CD14-positive monocyte (primary cell): Measurements from ENCODE around the gene SCN1B. TPM values are rescaled to one million over a fixed set of nuclear protein-coding genes. Genes with fewer than 3 reads are reported as not detected.

Source experiments
- DNase-seq, 3 donors: peaks; one replicate each; pipeline ENCODE4 v3.0.0-alpha.2; 2011 to 2022
- H2AFZ ChIP-seq: 2 replicates; pipeline ENCODE4 v1.6.0; 2012; ENCODE audit warnings: mild to moderate bottlenecking, low read depth, low read length, inconsistent platforms; ENCODE audit not compliant: insufficient read depth, poor library complexity, severe bottlenecking
- H3K27ac ChIP-seq, 2 donors: 1 replicate in 1 of 2; 2 replicates in 1 of 2; pipeline ENCODE4 v1.5.1; 2012 to 2013; ENCODE audit warnings: low read length in 2 of 2, control low read depth in 1 of 2, inconsistent platforms in 1 of 2, low read depth in 1 of 2, mild to moderate bottlenecking in 1 of 2
- H3K27me3 ChIP-seq, 2 donors: one replicate each; pipeline versions ENCODE4 v1.6.0 to v1.6.1; 2011 to 2013; ENCODE audit warnings: low read length in 2 of 2; ENCODE audit not compliant: control insufficient read depth in 2 of 2, insufficient read depth in 2 of 2
- H3K36me3 ChIP-seq, 2 donors: replicated peaks in 1 of 2; 1 replicate in 1 of 2; 2 replicates in 1 of 2; pipeline versions ENCODE4 v1.5.1 to v1.6.1; 2012 to 2013; ENCODE audit warnings: low read length in 2 of 2, control low read depth in 1 of 2, inconsistent platforms in 1 of 2, mild to moderate bottlenecking in 1 of 2; ENCODE audit not compliant: insufficient read depth in 2 of 2, control insufficient read depth in 1 of 2
- H3K4me1 ChIP-seq, 2 donors: 1 replicate in 1 of 2; 2 replicates in 1 of 2; pipeline versions ENCODE4 v1.5.1 to v1.6.1; 2012 to 2013; ENCODE audit warnings: low read length in 2 of 2, control low read depth in 1 of 2, inconsistent platforms in 1 of 2, mild to moderate bottlenecking in 1 of 2, moderate library complexity in 1 of 2; ENCODE audit not compliant: insufficient read depth in 2 of 2, control insufficient read depth in 1 of 2
- H3K4me2 ChIP-seq: replicated peaks from 2 replicates; pipeline ENCODE3; 2012; ENCODE audit warnings: low read length, moderate library complexity, mild to moderate bottlenecking; ENCODE audit not compliant: poor library complexity, severe bottlenecking; ENCODE audit errors: extremely low read depth
- H3K4me3 ChIP-seq, 3 experiments: fragments of 200-600 bp in 1 of 3; sonication (generic) in 1 of 3; replicated peaks in 1 of 3; 1 replicate in 2 of 3; 2 replicates in 1 of 3; pipeline ENCODE4 v1.5.1; 2011 to 2013; ENCODE audit warnings: low read length in 3 of 3, mild to moderate bottlenecking in 3 of 3, control low read depth in 2 of 3, low read depth in 2 of 3, inconsistent platforms in 1 of 3, moderate library complexity in 1 of 3
- H3K79me2 ChIP-seq: 2 replicates; pipeline ENCODE4 v1.6.0; 2012; ENCODE audit warnings: mild to moderate bottlenecking, control low read depth, inconsistent platforms, low read length, moderate library complexity; ENCODE audit not compliant: insufficient read depth
- H3K9ac ChIP-seq: 2 replicates; pipeline ENCODE4 v1.6.0; 2017; ENCODE audit warnings: low read length, mild to moderate bottlenecking; ENCODE audit not compliant: insufficient read depth, poor library complexity, severe bottlenecking
- H3K9me3 ChIP-seq, 2 donors: replicated peaks in 1 of 2; 1 replicate in 1 of 2; 2 replicates in 1 of 2; pipeline versions ENCODE4 v1.5.1 to v1.6.1; 2012 to 2013; ENCODE audit warnings: low read length in 2 of 2, control low read depth in 1 of 2; ENCODE audit not compliant: control insufficient read depth in 1 of 2, insufficient read depth in 1 of 2
- H4K20me1 ChIP-seq: 2 replicates; pipeline ENCODE4 v1.6.0; 2012; ENCODE audit warnings: mild to moderate bottlenecking, low read length, control low read depth, moderate library complexity; ENCODE audit not compliant: insufficient read depth
- H3K27ac Mint-ChIP-seq, 7 donors: one replicate each; pipeline ENCODE4 v1.8.0; 2020; ENCODE audit warnings: mild to moderate bottlenecking in 7 of 7, mixed read lengths in 7 of 7, moderate library complexity in 6 of 7, inconsistent platforms in 2 of 7
- H3K27me3 Mint-ChIP-seq, 3 donors: one replicate each; pipeline ENCODE4 v1.8.0; 2021 to 2022; ENCODE audit warnings: low read depth in 3 of 3, mild to moderate bottlenecking in 3 of 3, mixed read lengths in 3 of 3, moderate library complexity in 3 of 3, inconsistent platforms in 1 of 3
- H3K36me3 Mint-ChIP-seq, 2 donors: one replicate each; pipeline ENCODE4 v1.8.0; 2020; ENCODE audit warnings: mixed read lengths in 2 of 2, inconsistent platforms in 1 of 2, mild to moderate bottlenecking in 1 of 2
- H3K4me1 Mint-ChIP-seq: one replicate; pipeline ENCODE4 v1.8.0; 2020; ENCODE audit warnings: mild to moderate bottlenecking, mixed read lengths
- H3K4me3 Mint-ChIP-seq, 2 donors: one replicate each; pipeline ENCODE4 v1.8.0; 2020; ENCODE audit warnings: mild to moderate bottlenecking in 2 of 2, mixed read lengths in 2 of 2, moderate library complexity in 1 of 2
- H3K9me3 Mint-ChIP-seq, 7 donors: one replicate each; pipeline ENCODE4 v1.8.0; 2020 to 2022; ENCODE audit warnings: mixed read lengths in 7 of 7, mild to moderate bottlenecking in 6 of 7, moderate library complexity in 6 of 7, inconsistent platforms in 2 of 7
- WGBS: methylation state at CpG from one replicate; pipeline ENCODE4 v1.1.5; 2013; ENCODE audit warnings: missing lambda C conversion rate; ENCODE audit not compliant: insufficient coverage; 5-methylcytosine and 5-hydroxymethylcytosine counted together
- intact Hi-C, 2 donors: fragments of 100-400 bp; cut with micrococcal nuclease; formaldehyde crosslinking; loops; one replicate each; pipeline versions ENCODE4 v1.15.0 to v1.15.1; 2023
- polyA plus RNA-seq, 3 donors: library from polyadenylated mRNA; depleted of rRNA in 1 of 3; unstranded in 2 of 3; stranded (reverse) in 1 of 3; fragments of 300-500 nt in 2 of 3; fragments of >200 nt in 1 of 3; fragmentation: Illumina TruSeq in 2 of 3; gene quantifications; 1 replicate in 2 of 3; 2 replicates in 1 of 3; pipeline ENCODE4 v1.2.3, GENCODE V29; 2012 to 2021
- TF ChIP-seq, protein P1 (sequence below): fragments of 200-600 bp; IDR thresholded peaks from one replicate; pipeline ENCODE4 v1.8.0; 2022; ENCODE audit warnings: antibody characterized with exemption, mild to moderate bottlenecking

SCN1B gene
- polyA plus RNA-seq, 3 donors, result 0.08 to 0.68 TPM; not detected in 1

DNA sequence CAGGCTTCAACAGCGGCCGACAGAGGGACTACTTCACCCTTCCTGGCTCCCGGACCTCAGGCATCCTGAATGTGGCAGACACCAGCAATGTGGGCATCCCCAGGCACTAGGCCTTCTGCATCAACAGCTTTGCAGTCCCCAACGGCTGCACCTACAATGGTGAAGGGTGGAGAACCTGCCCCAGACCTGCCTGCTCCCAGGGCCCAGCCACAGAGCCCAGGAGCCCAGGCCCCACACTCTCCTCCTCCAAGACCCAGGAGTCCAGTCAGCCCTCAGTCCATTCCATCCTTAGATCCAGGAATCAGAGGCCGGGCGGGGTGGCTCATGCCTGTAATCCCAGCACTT is 45.7 kb downstream of the SCN1B start:
- Mint-ChIP-seq H3K27me3 (peaks cover 3 to 8% (median 8%) of the 10 kb centered on the region in 3 donors), H3K9me3 (no peaks in the 10 kb centered on the region), H3K36me3 (no peaks in the 10 kb centered on the region), H3K4me1 (no peaks in the 10 kb centered on the region), H3K4me3 (no peak overlapping the region), H3K27ac (no peak overlapping the region)
- Histone ChIP-seq H3K4me3 (no peak overlapping the region), H3K9ac (no peak overlapping the region), H3K4me1 (no peaks in the 10 kb centered on the region), H3K27me3 (no peaks in the 10 kb centered on the region), H3K4me2 (no peak overlapping the region), H2AFZ (no peak overlapping the region), H3K79me2 (no peaks in the 10 kb centered on the region), H3K9me3 (no peaks in the 10 kb centered on the region), H3K36me3 (no peaks in the 10 kb centered on the region), H4K20me1 (no peaks in the 10 kb centered on the region), H3K27ac (no peak overlapping the region)
- intact Hi-C loops, result no loop called here
- no peak for DNase-seq
- TF ChIP-seq, protein P1, sequence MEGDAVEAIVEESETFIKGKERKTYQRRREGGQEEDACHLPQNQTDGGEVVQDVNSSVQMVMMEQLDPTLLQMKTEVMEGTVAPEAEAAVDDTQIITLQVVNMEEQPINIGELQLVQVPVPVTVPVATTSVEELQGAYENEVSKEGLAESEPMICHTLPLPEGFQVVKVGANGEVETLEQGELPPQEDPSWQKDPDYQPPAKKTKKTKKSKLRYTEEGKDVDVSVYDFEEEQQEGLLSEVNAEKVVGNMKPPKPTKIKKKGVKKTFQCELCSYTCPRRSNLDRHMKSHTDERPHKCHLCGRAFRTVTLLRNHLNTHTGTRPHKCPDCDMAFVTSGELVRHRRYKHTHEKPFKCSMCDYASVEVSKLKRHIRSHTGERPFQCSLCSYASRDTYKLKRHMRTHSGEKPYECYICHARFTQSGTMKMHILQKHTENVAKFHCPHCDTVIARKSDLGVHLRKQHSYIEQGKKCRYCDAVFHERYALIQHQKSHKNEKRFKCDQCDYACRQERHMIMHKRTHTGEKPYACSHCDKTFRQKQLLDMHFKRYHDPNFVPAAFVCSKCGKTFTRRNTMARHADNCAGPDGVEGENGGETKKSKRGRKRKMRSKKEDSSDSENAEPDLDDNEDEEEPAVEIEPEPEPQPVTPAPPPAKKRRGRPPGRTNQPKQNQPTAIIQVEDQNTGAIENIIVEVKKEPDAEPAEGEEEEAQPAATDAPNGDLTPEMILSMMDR, result no peak
- 60% methylated on average over 1 of the region's 6 CpGs for WGBS

DNA sequence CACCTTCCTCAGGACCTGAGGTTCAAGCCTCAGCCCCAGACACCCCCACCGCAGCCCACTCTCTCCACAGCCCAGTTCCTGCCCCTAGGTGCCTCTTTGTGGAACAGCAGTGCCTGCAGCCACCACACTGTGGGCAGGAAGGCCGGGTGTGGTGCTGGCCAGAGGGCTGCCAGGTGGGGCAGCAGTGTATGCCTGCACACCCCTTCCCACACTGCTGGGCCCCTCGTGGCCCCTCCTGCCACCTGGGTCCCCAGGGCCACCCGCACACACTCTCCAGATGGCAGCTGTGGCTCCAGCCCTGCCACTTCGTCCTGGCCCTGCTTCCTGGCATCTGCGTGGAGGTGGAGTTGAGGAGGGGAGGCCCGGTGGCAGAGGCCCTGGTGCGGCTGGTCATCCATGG is 46.4 kb downstream of the SCN1B start:
- no peak overlapping the region for H3K4me3 Mint-ChIP-seq
- Histone ChIP-seq H3K27ac (no peak overlapping the region), H2AFZ (no peak overlapping the region), H4K20me1 (no peaks in the 10 kb centered on the region), H3K4me3 (no peak overlapping the region), H3K36me3 (no peaks in the 10 kb centered on the region), H3K79me2 (no peaks in the 10 kb centered on the region), H3K4me1 (no peaks in the 10 kb centered on the region), H3K27me3 (no peaks in the 10 kb centered on the region), H3K9me3 (no peaks in the 10 kb centered on the region), H3K4me2 (no peak overlapping the region), H3K9ac (no peak overlapping the region)
- 36% methylated on average over 6 of the region's 8 CpGs for WGBS
- H3K9me3 Mint-ChIP-seq, result no peaks in the 10 kb centered on the region
- H3K4me1 Mint-ChIP-seq, result no peaks in the 10 kb centered on the region
- TF ChIP-seq, protein P1, result no peak
- intact Hi-C loops, result no loop called here
- no peaks in the 10 kb centered on the region for H3K36me3 Mint-ChIP-seq
- peaks cover 3 to 8% (median 8%) of the 10 kb centered on the region in 3 donors for H3K27me3 Mint-ChIP-seq
- no peak for DNase-seq
- H3K27ac Mint-ChIP-seq, result no peak overlapping the region
